HepG2 (cell line): Measurements from ENCODE around the gene DMBT1. TPM values are rescaled to one million over a fixed set of nuclear protein-coding genes. Genes with fewer than 3 reads are reported as not detected.

Experiments used
- ATAC-seq: fragments of 200-7000 bp; cut with Tn5 transposase; 3 replicates; pipeline ENCODE4 v1.9.1; 2020; ENCODE audit warnings: mild to moderate bottlenecking, moderate library complexity
- BruUV-seq: library from RNA; stranded (reverse); fragments of 400-500 nt; replicated peaks from 2 replicates; lab custom pipeline; 2021; lab: Mats Ljungman, UMichigan
- CTCF ChIA-PET: fragments of 300-600 bp; formaldehyde crosslinking; extraction: SDS; loops from one replicate; lab custom pipeline; 2021; ENCODE audit warnings: low total read pairs, inconsistent platforms, low intra/inter-chr PET ratio; lab: Yijun Ruan, JAX
- POLR2A ChIA-PET: fragments of 350-600 bp; sonication (Branson Sonifier 250); formaldehyde crosslinking; loops from one replicate; lab custom pipeline; 2020; ENCODE audit warnings: antibody characterized with exemption, inconsistent platforms; lab: Yijun Ruan, JAX
- DNase-seq: peaks from one replicate; pipeline ENCODE4 v3.0.0-alpha.2; 2015; ENCODE audit warnings: low spot score
- FAIRE-seq: peaks from 3 replicates; lab custom pipeline; 2011; peaks lifted over from hg19 to GRCh38; lab: Jason Lieb, UNC
- H2AFZ ChIP-seq: one replicate; pipeline ENCODE4 v1.6.1; 2011; ENCODE audit warnings: low read length, inconsistent platforms
- H3K27ac ChIP-seq: fragments of 300-600 bp; 3 replicates; pipeline ENCODE4 v1.8.0; 2011; ENCODE audit warnings: mixed run types, mild to moderate bottlenecking, mixed read lengths, low read length, inconsistent platforms; ENCODE audit not compliant: insufficient read depth; ENCODE audit errors: extremely low read length
- H3K27me3 ChIP-seq, 2 experiments: fragments of 200-600 bp in 1 of 2; 2 replicates in 1 of 2; 3 replicates in 1 of 2; pipeline versions ENCODE4 v1.6.0 to v1.8.0; 2011; ENCODE audit warnings: low read length in 2 of 2, mild to moderate bottlenecking in 2 of 2, moderate library complexity in 2 of 2, inconsistent platforms in 1 of 2; ENCODE audit not compliant: insufficient read depth in 2 of 2, control insufficient read depth in 1 of 2
- H3K36me3 ChIP-seq, 2 experiments: fragments of 200-600 bp in 1 of 2; replicated peaks in 1 of 2; 2 replicates in 1 of 2; 3 replicates in 1 of 2; pipeline versions ENCODE4 v1.5.1 to v1.8.0; 2011; ENCODE audit warnings: low read length in 2 of 2, inconsistent platforms in 1 of 2; ENCODE audit not compliant: insufficient read depth in 2 of 2, control insufficient read depth in 1 of 2
- H3K4me1 ChIP-seq: 2 replicates; pipeline ENCODE4 v1.5.1; 2012; ENCODE audit warnings: low read length, inconsistent platforms; ENCODE audit not compliant: insufficient read depth
- H3K4me2 ChIP-seq: 2 replicates; pipeline ENCODE4 v1.6.0; 2011; ENCODE audit warnings: low read depth, low read length, inconsistent platforms
- H3K4me3 ChIP-seq, 3 experiments: fragments of 200-600 bp in 1 of 3; sonication (generic), shearing (Covaris generic) in 1 of 3; replicated peaks in 1 of 3; 2 replicates each; pipeline ENCODE4 v1.5.1; 2011 to 2016; ENCODE audit warnings: low read length in 3 of 3, inconsistent platforms in 2 of 3, low read depth in 2 of 3, mild to moderate bottlenecking in 2 of 3, control low read depth in 1 of 3, mixed read lengths in 1 of 3; ENCODE audit not compliant: insufficient read depth in 1 of 3
- H3K79me2 ChIP-seq: one replicate; pipeline ENCODE4 v1.6.1; 2011; ENCODE audit warnings: low read length, inconsistent platforms; ENCODE audit not compliant: insufficient read depth
- H3K9ac ChIP-seq: 2 replicates; pipeline ENCODE4 v1.6.0; 2011; ENCODE audit warnings: mild to moderate bottlenecking, low read depth, low read length, inconsistent platforms; ENCODE audit not compliant: insufficient read depth
- H3K9me3 ChIP-seq: 2 replicates; pipeline ENCODE4 v1.5.1; 2012; ENCODE audit warnings: mild to moderate bottlenecking, low read length
- H4K20me1 ChIP-seq: 2 replicates; pipeline ENCODE4 v1.6.0; 2011; ENCODE audit warnings: inconsistent platforms, mild to moderate bottlenecking, low read length, moderate library complexity; ENCODE audit not compliant: insufficient read depth
- E2F1 ChIP-seq: sonication (generic); formaldehyde crosslinking; IDR thresholded peaks from 2 replicates; pipeline ENCODE4 v1.5.0; 2020; ENCODE audit warnings: missing genetic modification reagents
- IKZF5 ChIP-seq: IDR thresholded peaks from 2 replicates; pipeline ENCODE4 v1.6.1; 2018; ENCODE audit warnings: missing genetic modification reagents, mild to moderate bottlenecking, missing compliant biosample characterization
- RXRB ChIP-seq: IDR thresholded peaks from 2 replicates; pipeline ENCODE4 v1.6.1; 2016; ENCODE audit warnings: borderline replicate concordance, missing genetic modification reagents, missing compliant biosample characterization
- SMC3 ChIP-seq: IDR thresholded peaks from 2 replicates; pipeline ENCODE4 v1.6.1; 2011; ENCODE audit warnings: low read length, improper control_type of control experiment
- ZNF12 ChIP-seq: sonication (generic); formaldehyde crosslinking; IDR thresholded peaks from 2 replicates; pipeline ENCODE4 v1.5.0; 2020; ENCODE audit warnings: missing genetic modification reagents
- WGBS: methylation state at CpG from one replicate; pipeline ENCODE4 v1.1.6; 2017; ENCODE audit warnings: low lambda C conversion rate; 5-methylcytosine and 5-hydroxymethylcytosine counted together
- in situ Hi-C: cut with HindIII; loops from 2 replicates; pipeline ENCODE4 v1.10.0; 2017; ENCODE audit warnings: low pct_unique_long_range_greater_than_20kb; ENCODE audit not compliant: extremely low pct_ligation_motif_present
- intact Hi-C: fragments of 100-400 bp; cut with micrococcal nuclease; formaldehyde crosslinking; loops from one replicate; pipeline ENCODE4 v1.10.0; 2022; ENCODE audit not compliant: unreplicated experiment
- polyA plus RNA-seq, 8 experiments: library from polyadenylated mRNA; depleted of rRNA in 3 of 8; stranded (reverse) in 7 of 8; unstranded in 1 of 8; fragments of >200 nt; fragmentation: Illumina TruSeq in 4 of 8; extraction: Trizol in 4 of 8; gene quantifications; 2 replicates each; pipeline versions ENCODE4 v1.2.1 to v1.2.3, GENCODE V29; 2011 to 2016; ENCODE audit warnings: low read depth in 4 of 8, missing spikeins in 1 of 8, mixed read lengths in 1 of 8; ENCODE audit not compliant: insufficient read depth in 1 of 8
- total RNA-seq, 5 experiments: library from RNA; depleted of rRNA; stranded (reverse); fragments of >200 nt; fragmentation: Illumina TruSeq; extraction: Trizol; gene quantifications; 2 replicates each; pipeline ENCODE4 v1.2.3, GENCODE V29; 2016; ENCODE audit warnings: low read depth in 1 of 5

The DMBT1 gene
- total and polyA plus RNA-seq, 2 of the 13 experiments (the other 11 are each of a cell fraction or from before 2014, with no cell fraction given) = not detected

GRCh38 chr10:122658356-122659049 lies 97.9 kb downstream of the DMBT1 start (continued):
- TF ChIP-seq ZNF12 (CRISPR knock-in tag) = no peak
- no peak for TF ChIP-seq SMC3
- TF ChIP-seq RXRB = no peak

GRCh38 chr10:122659126-122659525 lies 98.6 kb downstream of the DMBT1 start:
- Histone ChIP-seq H3K9me3 (no peaks in the 10 kb centered on the region), H3K4me1 (no peaks in the 10 kb centered on the region), H3K4me3 (no peak overlapping the region), H4K20me1 (no peaks in the 10 kb centered on the region), H3K79me2 (no peaks in the 10 kb centered on the region), H3K27ac (no peak overlapping the region), H3K27me3 (peaks cover 2 to 59% of the 10 kb centered on the region in 2 experiments; a peak in 3 of 5 replicates), H3K4me2 (no peak overlapping the region), H3K9ac (no peak overlapping the region), H3K36me3 (no peaks in the 10 kb centered on the region), H2AFZ (no peak overlapping the region)
- CTCF ChIA-PET = no interaction called here
- no peak for FAIRE-seq
- BruUV-seq = no TSS peak
- intact Hi-C loops = no loop called here
- 41% methylated on average over 6 of the region's 6 CpGs for WGBS
- POLR2A ChIA-PET = no interaction called here
- DNase-seq = no peak
- ATAC-seq = no peak
- no peak for TF ChIP-seq E2F1 (CRISPR knock-in tag)
- no peak for TF ChIP-seq IKZF5 (CRISPR knock-in tag)
- in situ Hi-C loops = no loop called here
